SK-N-DZ (cell line): ENCODE data around the gene SRSF9. TPM values are rescaled to one million over a fixed set of nuclear protein-coding genes. Genes with fewer than 3 reads are reported as not detected.
A peak's percentile ranks its signal among the peaks of the same experiment; 100 is the strongest.
"Not testable (repeated sequence)": the region's sequence is repeated elsewhere in the genome, so short reads cannot be mapped to it uniquely, and the experiment has no call there.

Source experiments
- DNase-seq: peaks from one replicate; pipeline ENCODE4 v3.0.0-alpha.2; 2015; ENCODE audit warnings: low spot score
- polyA plus RNA-seq, 2 experiments: library from polyadenylated mRNA; depleted of rRNA; stranded (reverse); fragments of >200 nt; gene quantifications; 2 replicates each; pipeline ENCODE4 v1.2.3, GENCODE V29; 2014

Gene SRSF9, protein sequence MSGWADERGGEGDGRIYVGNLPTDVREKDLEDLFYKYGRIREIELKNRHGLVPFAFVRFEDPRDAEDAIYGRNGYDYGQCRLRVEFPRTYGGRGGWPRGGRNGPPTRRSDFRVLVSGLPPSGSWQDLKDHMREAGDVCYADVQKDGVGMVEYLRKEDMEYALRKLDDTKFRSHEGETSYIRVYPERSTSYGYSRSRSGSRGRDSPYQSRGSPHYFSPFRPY
- polyA plus RNA-seq (2014; cell fraction: cytosol; rRNA removed), result 312 and 347 TPM in 2 replicates
- polyA plus RNA-seq (2014; cell fraction: nucleus; rRNA removed), result 306 and 335 TPM in 2 replicates

DNA sequence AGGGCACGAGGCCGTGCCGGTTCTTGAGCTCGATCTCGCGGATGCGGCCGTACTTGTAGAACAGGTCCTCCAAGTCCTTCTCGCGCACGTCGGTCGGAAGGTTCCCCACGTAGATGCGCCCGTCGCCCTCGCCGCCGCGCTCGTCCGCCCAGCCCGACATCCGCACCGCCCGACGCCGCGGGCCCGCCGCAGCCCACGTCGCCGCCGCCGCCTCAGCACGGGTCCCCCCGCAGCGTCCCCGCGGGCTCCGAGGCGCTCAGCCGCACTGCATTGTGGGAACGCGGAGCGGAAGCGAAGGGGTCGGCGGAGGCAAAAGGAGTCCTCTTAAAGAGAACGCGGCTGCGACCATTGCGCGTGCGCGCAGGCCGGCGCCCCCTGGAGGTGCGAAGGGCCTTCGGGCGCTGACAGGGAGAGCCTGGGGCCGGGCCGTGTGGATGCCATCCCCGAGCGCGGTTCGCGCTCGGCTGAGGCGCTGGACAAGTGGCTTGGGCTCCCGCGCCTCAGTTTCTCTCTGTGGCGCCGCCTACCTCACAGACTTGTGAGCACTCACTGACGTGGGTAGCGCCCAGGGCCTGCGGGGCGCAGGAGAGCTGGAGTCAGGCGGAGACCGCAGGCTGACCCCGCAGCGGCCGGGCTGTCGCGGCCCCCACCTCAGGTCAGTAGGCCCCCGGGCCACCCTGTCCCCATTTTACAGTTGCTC lies at the start of gene SRSF9:
SRSF9 (minus strand) TSS at position 299 of the 700 bp plus-strand sequence; CDS start at position 160, 139 bp downstream.
- DNase-seq, result peak; percentile 97

DNA sequence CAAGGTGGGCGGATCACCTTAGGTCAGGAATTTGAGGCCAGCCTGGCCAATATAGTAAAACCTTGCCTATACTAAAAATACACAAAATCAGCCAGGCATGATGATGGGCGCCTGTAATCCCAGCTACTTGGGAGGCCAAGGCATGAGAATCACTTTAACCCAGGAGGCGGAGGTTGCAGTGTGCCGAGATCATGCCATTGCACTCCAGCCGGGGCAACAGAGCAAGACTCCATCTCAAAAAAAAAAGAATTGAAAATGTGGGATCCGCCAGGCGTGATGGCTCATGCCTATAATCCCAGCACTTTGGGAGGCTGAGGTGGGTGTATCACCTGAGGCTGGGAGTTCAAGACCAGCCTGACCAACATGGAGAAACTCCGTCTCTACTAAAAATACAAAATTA lies 49.8 kb upstream of the SRSF9 start:
- DNase-seq, result not testable (repeated sequence)

DNA sequence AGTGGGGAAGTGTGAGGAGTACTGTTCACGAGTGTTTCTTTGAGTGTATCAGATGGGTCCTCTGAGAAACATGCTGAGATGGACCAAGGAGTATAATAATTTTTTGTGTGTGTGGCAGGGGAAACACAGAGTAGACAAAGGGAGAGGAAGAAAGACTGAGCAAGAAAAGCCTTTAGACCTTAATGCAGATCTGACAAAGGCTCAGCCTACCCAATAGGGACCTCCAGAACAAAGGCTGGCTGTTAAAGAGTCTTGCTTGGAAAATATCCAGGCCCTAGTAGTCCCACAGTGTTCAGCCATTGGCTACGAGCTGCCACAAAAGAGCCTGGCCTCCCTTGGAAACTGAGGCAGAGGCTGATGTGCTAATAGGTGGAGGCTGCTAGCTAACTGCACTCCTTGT lies 45.9 kb upstream of the SRSF9 start:
- no peak for DNase-seq

DNA sequence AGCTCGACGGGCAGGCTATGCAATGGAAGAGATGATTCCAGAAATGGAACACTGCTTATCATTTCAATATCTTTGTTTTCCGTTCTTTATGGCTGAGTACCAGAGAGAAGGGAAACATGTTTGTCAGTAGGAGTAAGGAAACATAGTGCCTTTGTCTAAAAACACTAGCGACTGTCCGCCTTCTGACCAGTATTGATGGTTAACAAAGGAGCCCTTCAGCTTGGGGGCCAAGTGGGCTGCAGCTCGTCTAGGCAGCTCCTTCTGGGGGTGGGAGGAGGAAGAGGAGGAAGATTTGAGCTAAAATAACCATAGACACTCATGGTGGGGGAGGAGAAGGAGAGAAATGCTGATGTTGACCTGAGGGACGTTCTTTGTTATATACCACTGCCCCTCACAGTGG lies 44.5 kb upstream of the SRSF9 start:
- no peak for DNase-seq

DNA sequence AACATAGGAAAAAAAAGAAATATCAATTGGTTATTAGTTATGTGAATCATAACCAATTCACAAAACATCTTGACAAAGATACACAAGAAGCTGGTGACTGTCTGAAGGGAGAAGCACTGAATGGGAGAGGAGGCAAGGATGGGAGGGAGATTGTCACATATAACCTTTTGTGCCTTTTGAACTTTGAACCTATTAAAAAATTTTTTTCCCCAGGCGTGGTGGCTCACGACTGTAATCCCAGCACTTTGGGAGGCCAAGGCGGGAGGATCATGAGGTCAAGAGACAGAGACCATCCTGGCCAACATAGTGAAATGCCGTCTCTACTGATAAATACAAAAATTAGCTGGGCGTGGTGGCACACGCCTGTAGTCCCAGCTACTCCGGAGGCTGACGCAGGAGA lies 39.0 kb upstream of the SRSF9 start:
- no peak for DNase-seq

DNA sequence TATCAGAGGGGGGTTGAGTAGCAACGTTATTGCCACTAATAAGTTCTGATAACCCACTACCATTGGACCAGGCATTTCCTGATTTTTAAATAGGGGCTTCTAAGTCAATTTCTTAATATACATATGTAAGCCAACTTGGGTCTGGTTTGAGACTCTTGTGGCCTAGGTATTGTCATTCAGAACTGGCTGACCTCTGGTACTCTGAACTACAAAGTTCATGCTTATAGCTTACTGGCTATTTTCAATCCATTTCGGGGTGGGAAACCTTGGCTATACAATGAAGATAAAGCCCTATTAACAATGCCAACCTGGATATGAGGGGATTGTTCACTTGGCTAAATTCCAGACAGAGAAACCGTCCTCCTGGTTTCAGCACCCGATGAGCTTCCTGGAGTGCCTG lies 35.0 kb upstream of the SRSF9 start:
- no peak for DNase-seq

DNA sequence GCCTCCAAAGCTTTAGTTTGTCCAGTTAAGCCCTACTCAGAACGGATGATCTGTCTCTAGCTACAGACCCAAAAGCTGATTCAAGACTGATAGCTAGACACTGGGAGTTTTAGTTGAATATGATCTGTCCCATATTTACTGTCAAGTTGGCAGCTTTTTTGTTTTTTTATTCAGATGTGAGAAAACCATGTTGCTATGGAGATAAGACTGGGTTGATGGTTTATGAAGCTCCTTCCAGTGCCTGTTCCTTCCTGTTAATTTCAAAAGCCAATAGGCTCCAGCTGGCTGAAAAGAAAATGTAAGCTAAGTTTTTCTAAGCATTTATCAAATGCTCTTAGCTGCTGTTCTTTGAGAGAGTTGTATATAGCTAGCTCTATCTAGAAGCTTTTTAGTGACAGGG lies 31.0 kb upstream of the SRSF9 start:
- no peak for DNase-seq

DNA sequence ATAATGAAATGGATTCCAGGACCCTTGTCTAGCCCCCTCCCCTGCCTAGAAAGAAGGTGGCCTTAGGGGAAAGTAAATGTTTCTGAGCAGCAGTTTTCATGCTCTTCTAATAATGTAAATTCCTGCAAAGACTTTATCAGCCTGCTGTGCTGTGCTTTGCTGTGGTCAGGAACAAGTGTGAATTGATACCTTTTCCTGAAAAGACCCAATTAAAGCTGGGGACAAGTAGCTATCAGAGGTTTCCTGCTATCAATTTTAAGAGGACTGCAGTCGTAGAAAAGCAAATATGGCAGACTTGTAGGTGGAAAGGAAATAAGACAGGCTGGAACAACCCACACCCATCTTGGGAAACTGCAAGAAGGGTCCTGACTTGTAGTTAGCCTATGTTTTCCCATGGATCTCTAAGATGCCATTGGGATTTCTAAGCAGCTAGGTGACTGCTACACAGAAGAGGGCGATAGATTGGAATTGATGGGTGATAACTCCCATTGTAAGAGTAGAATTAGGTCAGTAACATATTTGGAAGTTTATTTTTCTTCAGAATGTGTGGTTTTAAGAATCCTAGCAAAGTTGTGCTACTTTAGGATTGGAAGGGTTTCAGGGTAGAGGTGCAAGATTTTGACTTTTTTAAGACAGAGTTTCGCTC lies 29.4 kb upstream of the SRSF9 start:
- DNase-seq, result no peak

DNA sequence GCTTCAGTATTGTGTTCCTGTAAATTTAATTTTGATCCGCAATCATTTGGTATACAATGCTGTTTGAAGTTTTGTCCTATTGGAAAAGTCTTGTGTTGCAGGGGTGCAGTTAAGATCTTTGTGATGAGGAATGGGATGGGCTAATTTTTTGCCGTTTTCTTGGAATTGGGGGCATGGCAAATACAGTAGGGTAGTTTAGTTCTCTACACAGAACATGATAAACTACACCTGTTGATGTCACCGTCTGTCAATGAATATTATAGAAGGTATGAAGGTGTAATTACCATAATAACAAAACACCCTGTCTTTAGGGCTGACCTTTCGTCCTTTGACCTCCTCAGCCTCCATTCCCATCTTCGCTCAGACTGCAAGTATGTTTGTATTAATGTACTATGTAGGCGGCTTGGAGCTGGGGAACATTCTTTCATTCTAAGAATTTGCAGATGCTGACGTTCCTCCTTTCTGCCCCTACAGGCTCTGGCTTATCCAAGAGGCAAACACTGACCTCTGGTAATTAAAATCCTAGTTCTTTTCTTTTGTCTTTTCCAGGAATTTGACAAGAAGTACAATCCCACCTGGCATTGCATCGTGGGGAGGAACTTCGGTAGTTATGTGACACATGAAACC lies 28.1 kb upstream of the SRSF9 start:
- no peak for DNase-seq

DNA sequence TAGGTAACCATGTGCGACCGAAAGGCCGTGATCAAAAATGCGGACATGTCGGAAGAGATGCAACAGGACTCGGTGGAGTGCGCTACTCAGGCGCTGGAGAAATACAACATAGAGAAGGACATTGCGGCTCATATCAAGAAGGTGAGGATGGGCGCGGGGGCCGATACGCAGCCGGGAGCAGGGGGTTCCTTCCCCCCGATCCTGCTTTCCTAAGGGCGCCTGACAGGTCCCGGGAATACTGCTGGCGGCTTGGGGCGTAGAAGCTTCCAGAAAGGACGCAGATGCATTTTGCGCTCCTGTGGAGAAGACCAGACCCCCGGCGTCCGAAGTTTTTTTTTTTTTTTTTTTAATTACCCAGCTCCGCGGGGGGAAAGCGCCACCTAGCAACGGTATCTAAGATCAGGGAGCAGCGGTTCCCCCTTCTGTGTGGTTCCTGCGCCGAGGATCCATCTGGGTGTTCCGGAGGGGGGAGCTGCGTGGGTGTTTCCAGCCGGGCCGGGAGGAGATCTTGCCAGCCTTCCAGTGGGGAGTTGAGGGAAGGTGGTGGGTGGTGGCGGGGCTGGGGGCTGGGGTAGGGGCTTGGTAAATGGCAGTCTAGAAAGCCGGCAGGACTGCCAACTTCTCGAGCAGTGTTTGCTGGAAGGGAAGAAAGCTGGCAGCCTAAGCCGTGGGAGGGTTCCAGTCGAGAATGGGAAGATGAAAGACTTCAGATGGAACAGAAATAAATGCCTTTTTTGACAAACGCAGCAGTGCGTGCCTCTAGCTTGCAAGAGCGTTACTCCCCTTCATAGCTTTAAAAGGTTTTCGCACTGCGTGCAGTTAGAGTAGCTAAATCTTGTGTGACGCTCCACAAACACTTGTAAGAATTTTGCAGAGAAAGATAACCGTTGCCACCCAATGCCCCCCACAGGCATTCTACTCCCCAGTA lies 27.1 kb upstream of the SRSF9 start:
- DNase-seq, result peak; percentile 59

DNA sequence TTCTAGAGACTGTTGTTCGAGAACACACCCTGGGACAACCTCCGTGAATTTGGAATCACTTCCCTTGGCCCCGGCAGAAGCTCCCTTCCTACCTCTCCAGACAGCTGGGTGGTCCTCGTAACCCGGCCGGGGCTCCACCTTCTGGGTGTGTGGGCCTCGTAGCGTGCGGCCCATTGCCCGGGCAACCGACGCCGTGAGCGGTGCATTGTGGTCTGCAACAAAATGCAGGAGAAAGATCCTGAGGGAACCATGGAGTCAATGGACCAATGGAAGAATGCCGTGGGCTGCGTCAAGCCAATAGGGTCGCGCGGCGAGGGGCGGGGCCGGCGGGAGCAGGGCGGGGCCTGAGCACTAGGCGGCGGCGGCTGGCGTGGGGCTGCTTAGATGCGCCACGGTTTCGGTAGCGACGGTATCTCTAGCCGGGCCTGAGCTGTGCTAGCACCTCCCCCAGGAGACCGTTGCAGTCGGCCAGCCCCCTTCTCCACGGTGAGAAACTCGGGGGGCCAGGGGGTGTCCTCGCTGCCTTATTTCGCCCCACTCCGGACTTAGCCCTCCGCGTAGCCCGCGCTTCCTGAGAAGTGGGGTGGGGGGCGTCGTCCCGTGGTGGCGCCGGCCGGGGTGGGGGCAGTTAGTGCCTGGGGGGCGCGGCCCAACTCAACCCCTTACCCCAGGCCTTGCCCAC lies 26.3 kb upstream of the SRSF9 start, which contains the start of gene DYNLL1:
DYNLL1 (plus strand) TSS at position 383 of the 682 bp plus-strand sequence. CDS start 309 bp downstream, outside the sequence.
- DNase-seq, result peak; percentile 96

DNA sequence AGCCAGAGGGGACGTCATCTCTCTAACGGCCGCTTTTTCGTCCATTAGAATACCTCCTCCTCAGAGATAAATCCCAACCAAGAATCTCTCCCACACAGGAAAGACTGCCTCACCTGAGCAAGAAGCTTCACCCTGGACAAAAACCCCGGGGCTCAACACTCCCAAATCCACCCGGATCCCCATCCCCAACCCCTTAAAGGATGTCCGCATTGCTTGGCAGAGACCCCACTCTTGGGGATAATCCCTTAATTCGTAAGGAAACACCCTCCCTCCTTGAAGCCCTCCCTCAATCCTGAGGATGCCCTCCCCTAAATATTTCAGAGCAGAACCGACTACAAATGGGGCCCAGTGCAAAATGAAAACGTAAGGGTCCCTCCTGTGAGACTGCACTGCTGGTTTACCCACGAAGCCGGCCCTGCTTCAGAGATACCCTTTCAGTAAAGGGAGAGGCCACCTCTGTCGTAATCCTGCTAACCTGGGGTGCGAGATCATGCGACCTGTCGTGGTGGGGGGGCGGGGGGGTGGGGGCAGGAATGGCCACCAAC lies 25.7 kb upstream of the SRSF9 start:
- peak; percentile 21 for DNase-seq

DNA sequence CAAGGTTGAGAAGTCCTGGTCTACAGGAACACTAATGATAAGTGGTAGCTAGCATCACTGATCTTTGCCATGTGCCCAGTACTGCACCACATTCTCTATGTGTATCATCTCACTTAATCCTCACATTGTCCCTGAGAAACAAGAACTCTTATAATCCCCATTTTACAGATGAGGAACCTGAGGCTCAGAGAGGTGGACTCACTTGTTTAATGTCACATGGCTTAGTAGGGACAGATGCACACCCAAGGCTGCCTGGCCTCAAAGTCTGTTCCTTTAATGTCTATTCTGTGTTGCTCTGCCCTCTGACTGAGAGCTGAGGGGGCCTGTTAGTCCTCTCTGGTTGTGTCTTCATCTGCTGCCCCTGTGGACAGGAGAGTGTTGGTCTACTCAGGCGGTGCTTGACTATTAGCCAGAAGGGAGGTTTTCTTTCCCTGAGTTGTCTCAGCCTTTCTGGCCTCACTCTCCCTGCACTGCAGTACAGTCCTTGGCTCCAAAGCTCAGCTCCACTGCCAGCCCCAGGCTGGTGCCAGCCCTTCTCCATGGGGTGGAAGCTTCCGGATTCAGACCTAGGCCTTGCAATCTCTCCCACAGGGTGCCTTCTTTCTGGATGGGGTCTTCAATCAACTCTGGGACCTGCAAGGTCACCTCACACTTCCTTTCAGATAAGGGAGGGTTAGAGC lies 21.4 kb upstream of the SRSF9 start:
- no peak for DNase-seq

DNA sequence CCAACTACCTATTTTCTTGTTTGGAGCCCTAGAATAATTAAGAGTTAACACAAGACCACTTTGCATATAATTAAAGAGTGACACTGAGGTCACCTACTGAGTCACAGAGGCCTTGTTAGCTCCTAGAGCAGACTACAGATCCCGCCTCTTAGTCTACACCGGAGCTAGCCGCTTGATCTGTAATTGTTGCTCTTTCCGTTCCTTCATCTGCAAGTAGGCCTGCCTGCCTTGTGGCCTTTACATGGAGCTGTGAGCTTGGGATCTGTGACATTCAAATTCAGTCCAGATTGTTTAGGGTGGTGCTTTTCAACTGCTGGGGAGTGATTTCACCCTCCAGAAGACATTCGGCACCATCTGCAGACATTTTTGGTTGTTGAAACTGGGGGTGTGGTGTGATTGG lies 20.8 kb upstream of the SRSF9 start:
- DNase-seq, result no peak

DNA sequence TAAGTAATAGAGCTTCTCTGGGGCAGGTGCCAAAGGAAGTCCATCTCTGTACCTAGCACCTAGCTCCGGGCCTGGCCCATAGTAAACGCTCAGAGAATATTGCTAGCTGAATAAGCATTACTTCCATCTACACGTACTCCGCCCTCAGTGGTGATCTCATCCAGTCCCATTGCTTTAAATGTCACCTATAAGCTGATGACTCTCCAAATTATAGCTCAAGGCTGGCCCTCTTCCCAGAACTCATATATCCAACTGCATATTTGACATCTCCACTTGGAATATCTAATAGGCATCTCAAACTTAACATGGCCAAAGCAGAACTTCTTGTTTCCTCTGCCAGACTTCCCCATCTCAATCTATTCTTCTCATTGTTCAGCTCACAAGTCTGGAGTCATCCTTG lies 19.5 kb upstream of the SRSF9 start:
- DNase-seq, result no peak

DNA sequence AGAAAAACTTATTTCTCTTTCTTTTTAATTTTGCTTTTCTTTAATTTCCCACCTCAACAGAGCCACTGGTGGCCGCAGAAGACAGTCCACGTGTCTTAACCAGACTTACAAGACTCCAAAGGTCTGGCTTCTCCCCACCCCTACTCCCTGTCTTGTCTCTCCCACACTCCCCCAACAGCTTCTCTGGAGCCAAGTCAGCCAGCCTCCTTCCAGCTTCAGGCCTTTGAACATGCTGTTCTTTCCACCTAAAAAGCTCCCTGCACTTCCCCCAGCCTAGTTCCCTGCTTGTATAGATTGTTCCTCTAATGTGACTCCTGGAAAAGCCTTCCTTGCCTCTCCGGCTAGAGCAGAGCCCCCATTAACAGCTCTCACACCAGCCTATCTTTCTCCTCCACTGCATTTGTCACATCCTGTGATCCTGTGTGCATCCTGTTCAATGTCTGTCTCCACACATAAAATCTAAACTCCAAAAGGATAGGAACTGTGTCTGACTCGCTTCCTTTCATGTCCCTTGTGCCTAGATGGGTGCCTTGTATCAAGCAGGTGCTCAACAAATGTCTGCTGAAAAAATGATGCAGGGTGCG lies 18.6 kb upstream of the SRSF9 start:
- DNase-seq, result no peak

DNA sequence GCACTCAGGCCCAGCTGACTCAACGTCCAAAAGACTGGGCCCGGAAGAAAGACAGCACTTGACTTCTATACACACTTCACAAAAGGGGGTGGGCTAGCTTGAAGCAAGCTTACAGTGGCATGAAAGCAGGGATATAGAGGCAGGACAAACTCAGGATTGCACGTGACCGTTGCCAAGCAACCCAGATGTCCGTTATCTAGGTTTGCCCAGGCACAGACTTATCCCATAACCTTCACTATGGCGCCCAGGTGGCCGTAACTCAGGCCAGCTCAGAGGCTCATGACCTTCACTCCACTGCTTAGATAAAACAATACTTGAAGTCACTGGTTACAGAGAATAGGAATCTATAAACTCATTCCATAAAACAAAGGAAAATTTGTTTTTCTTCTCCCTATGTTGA lies 18.0 kb upstream of the SRSF9 start:
- DNase-seq, result not testable (repeated sequence)

DNA sequence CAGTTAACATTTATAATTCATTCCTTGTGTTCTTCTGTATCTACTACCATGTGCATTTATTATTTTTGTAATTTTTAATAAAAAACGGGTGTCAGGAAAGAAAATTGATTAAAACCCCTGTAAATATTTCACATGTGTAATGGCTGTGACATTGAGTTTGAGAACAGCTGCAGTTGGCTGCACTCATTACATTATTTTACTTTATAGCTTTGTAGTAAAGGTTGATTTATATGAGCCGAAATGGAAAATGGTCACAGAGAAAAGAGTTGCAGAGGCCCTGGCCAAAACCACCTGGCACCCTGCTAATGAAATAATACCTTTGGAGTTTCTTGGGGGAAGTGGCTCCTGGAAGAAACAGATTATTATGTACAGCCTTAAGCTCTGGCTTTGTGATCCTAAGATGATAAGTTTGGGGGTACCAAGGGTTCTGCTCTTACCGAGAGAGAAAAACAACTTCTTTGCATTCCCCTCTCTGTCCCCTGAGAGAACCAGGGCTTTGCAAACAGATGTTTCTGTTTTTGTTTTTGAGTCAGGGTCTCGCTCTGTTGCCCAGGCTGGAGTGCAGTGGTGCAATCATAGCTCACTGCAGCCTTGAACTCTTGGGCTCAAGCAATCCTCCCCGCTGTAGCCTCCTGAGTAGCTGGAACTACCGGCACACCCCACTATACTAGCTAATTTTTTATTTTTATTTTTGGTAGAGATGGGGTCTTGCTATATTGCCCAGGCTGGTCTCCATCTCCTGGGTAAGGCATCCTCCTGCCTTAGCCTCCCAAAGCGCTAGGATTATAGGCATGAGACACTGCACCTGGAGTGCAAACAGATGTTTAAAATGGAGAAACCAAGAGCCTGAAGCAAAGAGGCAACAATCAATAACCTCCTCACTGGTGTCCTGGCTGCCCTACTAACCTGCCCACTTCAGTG lies 16.7 kb upstream of the SRSF9 start:
- peak; percentile 67 for DNase-seq
